ENCODE results near the gene RGS14.

RGS14 gene

GRCh38 chr5:177378884-177379883 lies 21.5 kb downstream of the RGS14 start:
- DNase-seq (ENCODE audit: low read depth) = no peak

GRCh38 chr5:177380805-177381126 lies 23.0 kb downstream of the RGS14 start:
- DNase-seq (ENCODE audit: low read depth) = no peak

- no peak for DNase-seq (ENCODE audit: low read depth)
Observed at GRCh38 chr5:177382423-177383029, 24.8 kb downstream of the RGS14 start.

GRCh38 chr5:177383181-177383580 lies 25.5 kb downstream of the RGS14 start:
- no peak for DNase-seq (ENCODE audit: low read depth)

GRCh38 chr5:177384134-177384533 lies 26.4 kb downstream of the RGS14 start, which contains the start of gene SLC34A1:
SLC34A1 (plus strand) TSS chr5:177384434; CDS start chr5:177385742, 1,308 bp downstream.
- no peak for DNase-seq (ENCODE audit: low read depth)

GRCh38 chr5:177385720-177386119 lies 28.0 kb downstream of the RGS14 start:
- DNase-seq (ENCODE audit: low read depth) = no peak

- no peak for DNase-seq (ENCODE audit: low read depth)
Observed at GRCh38 chr5:177386542-177386941, 28.8 kb downstream of the RGS14 start.

GRCh38 chr5:177387405-177387804 lies 29.7 kb downstream of the RGS14 start:
- DNase-seq (ENCODE audit: low read depth) = no peak

GRCh38 chr5:177388521-177389052 lies 30.9 kb downstream of the RGS14 start:
- DNase-seq (ENCODE audit: low read depth) = no peak

GRCh38 chr5:177389241-177390169 lies 31.8 kb downstream of the RGS14 start:
- DNase-seq (ENCODE audit: low read depth) = no peak

GRCh38 chr5:177390363-177391300 lies 32.9 kb downstream of the RGS14 start:
- DNase-seq (ENCODE audit: low read depth) = peak; percentile 80

- DNase-seq (ENCODE audit: low read depth) = no peak
Observed at GRCh38 chr5:177392765-177393164, 35.0 kb downstream of the RGS14 start.

GRCh38 chr5:177393206-177393765 lies 35.6 kb downstream of the RGS14 start:
- DNase-seq (ENCODE audit: low read depth) = no peak

- no peak for DNase-seq (ENCODE audit: low read depth)
Observed at GRCh38 chr5:177393990-177394389, 36.3 kb downstream of the RGS14 start.

- no peak for DNase-seq (ENCODE audit: low read depth)
Observed at GRCh38 chr5:177396078-177396477, 38.4 kb downstream of the RGS14 start.

GRCh38 chr5:177396807-177397206 lies 39.1 kb downstream of the RGS14 start:
- no peak for DNase-seq (ENCODE audit: low read depth)

GRCh38 chr5:177397875-177398390 lies 40.2 kb downstream of the RGS14 start:
- DNase-seq (ENCODE audit: low read depth) = no peak

- no peak for DNase-seq (ENCODE audit: low read depth)
Observed at GRCh38 chr5:177399997-177400868, 42.5 kb downstream of the RGS14 start, which contains the start of gene PFN3. PFN3 (minus strand) TSS chr5:177400661; CDS start chr5:177400576, 85 bp downstream.

Data from activated T-cell treated with anti-CD3 and anti-CD28 coated beads for 1 hour (primary cell).